ENCODE data around the gene AHNAK2.
"Not testable (repeated sequence)": the region's sequence is repeated elsewhere in the genome, so short reads cannot be mapped to it uniquely, and the experiment has no call there.

DNA sequence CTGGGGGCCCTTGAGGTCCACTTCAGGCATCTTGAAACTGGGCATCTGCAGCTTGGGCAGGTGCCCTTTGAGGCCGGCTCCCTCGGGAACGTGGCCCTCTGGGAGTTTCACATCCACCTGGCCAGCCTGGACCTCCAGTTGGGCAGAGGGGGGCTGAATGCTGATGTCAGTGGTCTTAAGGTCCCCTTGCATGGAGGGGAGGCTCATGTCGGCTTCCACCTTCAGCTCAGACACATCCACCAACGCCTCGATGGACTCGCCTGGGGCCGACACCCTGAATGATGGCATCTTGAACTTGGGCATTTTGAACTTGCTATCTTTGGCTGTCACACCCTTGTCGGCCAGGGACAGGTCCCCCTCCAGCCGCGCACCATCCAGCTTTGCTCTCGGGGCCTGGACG lies 31.0 kb downstream of the AHNAK2 start:
- not testable (repeated sequence) for TF ChIP-seq CTCF, POLR2A (IDR thresholded peaks at IDR 0.05)

All from body of pancreas (tissue), 4 donors.